Uterus (tissue), 2 donors: ENCODE data around the gene TOR4A.

Experiments used
- CTCF ChIP-seq, 4 experiments: fragments of 200-600 bp in 2 of 4; fragments of 450-650 bp in 2 of 4; sonication (generic) in 2 of 4; IDR thresholded peaks; one replicate each; pipeline ENCODE4 v1.5.1; 2016 to 2019; ENCODE audit warnings: antibody characterized with exemption in 4 of 4, mild to moderate bottlenecking in 2 of 4, moderate library complexity in 1 of 4
- POLR2A ChIP-seq, 2 donors: fragments of 450-650 bp; IDR thresholded peaks; one replicate each; pipeline ENCODE4 v1.6.1; 2016; ENCODE audit warnings: antibody characterized with exemption in 2 of 2, mild to moderate bottlenecking in 1 of 2, moderate library complexity in 1 of 2

DNA sequence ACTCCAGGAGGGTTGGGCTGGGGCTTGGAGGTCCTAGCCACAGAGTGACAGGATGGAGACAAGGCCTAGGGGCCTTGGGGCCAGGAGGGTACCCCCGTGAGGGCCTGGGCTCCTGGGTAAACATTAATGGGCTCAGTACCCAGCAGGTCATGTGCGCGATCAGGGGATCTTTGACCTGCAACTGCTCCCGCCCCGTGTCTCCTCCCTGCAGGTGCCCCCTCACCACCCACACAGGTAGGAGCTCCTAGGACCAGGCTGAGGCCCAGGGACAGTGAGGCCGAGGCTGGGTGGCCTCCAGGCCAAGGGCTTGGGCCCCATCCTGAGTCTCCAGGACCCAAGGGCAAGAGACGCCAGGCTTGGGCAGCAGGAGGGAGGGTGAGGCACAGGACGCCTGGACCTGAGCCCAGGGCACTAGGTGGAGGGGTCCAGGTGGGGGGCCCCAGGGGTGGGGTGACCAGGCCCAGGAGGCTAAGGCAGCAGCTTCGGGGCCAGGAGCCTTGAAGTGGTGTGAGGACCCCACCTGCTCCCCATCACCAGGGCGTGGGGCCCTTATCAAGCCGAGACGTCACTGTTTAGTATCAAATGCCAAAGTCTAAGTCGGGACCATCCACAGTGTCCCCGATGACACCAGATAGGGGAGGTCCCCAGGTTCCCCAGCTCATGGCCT lies 46.7 kb upstream of the TOR4A start, which contains the start of gene SLC34A3:
- TF ChIP-seq CTCF (IDR thresholded peaks at IDR 0.05) (no peak), POLR2A (IDR thresholded peaks at IDR 0.05) (no peak)
